ENCODE data around the gene DPP6.

Gene DPP6

DNA sequence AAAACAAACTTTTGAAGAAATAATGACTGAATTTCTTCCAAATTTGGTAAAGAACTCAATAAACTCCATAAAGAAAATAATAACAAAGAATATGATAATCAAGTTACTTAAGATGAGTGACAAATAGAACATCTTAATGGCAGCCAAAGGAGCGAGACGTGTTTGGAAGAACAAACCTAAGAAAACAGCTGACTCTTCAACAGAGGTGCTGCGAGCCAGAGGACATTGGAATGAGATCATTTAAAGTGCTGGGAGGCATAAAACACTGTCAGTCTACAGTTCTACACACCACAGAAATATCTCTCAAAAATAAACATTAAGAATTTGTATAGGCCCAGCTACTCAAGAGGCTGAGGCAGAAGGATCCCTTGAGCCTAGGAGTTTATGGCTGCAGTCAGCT, 507.3 kb downstream of the DPP6 start:
- ATAC-seq (ENCODE audit: low read depth) (no peak), DNase-seq (ENCODE audit: low spot score) (no peak)
- H3K36me3 ChIP-seq (ENCODE audit: low read depth): no peaks in the 10 kb centered on the region
- no peak overlapping the region for H3K27ac ChIP-seq (ENCODE audit: poor library complexity, severe bottlenecking)
- H3K4me1 ChIP-seq (ENCODE audit: insufficient read depth, poor library complexity, severe bottlenecking): no peaks in the 10 kb centered on the region
- H3K9me3 ChIP-seq (ENCODE audit: severe bottlenecking): peaks cover 5% of the 10 kb centered on the region
- no peaks in the 10 kb centered on the region for H3K27me3 ChIP-seq (ENCODE audit: insufficient read depth, poor library complexity, severe bottlenecking)
- no peak overlapping the region for H3K4me3 ChIP-seq (ENCODE audit: severe bottlenecking)
- TF ChIP-seq, protein P1, sequence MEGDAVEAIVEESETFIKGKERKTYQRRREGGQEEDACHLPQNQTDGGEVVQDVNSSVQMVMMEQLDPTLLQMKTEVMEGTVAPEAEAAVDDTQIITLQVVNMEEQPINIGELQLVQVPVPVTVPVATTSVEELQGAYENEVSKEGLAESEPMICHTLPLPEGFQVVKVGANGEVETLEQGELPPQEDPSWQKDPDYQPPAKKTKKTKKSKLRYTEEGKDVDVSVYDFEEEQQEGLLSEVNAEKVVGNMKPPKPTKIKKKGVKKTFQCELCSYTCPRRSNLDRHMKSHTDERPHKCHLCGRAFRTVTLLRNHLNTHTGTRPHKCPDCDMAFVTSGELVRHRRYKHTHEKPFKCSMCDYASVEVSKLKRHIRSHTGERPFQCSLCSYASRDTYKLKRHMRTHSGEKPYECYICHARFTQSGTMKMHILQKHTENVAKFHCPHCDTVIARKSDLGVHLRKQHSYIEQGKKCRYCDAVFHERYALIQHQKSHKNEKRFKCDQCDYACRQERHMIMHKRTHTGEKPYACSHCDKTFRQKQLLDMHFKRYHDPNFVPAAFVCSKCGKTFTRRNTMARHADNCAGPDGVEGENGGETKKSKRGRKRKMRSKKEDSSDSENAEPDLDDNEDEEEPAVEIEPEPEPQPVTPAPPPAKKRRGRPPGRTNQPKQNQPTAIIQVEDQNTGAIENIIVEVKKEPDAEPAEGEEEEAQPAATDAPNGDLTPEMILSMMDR (IDR thresholded peaks at IDR 0.05; ENCODE audit: poor library complexity, severe bottlenecking): no peak

DNA sequence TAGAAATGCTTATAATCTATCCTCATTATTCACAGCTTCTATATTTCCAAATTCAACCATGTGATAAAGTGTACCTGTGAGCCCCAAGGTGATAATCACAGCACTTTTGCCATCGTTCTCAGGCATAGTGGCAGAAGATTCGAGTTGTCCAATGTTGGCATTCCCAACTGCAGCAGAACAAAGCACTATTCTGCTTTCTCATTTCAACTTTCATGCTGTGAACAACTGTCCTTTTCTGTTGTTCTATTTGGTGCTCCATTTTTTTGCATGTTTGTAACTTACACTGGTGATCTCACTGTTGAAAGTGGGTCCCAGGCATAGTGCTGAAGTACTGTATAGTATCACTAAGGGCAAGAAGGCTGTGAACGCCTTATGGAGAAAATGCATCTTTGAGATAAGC, 512.5 kb downstream of the DPP6 start:
- no peaks in the 10 kb centered on the region for H3K4me1 ChIP-seq (ENCODE audit: insufficient read depth, poor library complexity, severe bottlenecking)
- no peak overlapping the region for H3K4me3 ChIP-seq (ENCODE audit: severe bottlenecking)
- ATAC-seq (ENCODE audit: low read depth) (no peak), DNase-seq (ENCODE audit: low spot score) (no peak)
- H3K9me3 ChIP-seq (ENCODE audit: severe bottlenecking): peaks cover 8% of the 10 kb centered on the region
- no peaks in the 10 kb centered on the region for H3K36me3 ChIP-seq (ENCODE audit: low read depth)
- H3K27me3 ChIP-seq (ENCODE audit: insufficient read depth, poor library complexity, severe bottlenecking): no peaks in the 10 kb centered on the region
- TF ChIP-seq, protein P1 (IDR thresholded peaks at IDR 0.05; ENCODE audit: poor library complexity, severe bottlenecking): no peak
- H3K27ac ChIP-seq (ENCODE audit: poor library complexity, severe bottlenecking): no peak overlapping the region

DNA sequence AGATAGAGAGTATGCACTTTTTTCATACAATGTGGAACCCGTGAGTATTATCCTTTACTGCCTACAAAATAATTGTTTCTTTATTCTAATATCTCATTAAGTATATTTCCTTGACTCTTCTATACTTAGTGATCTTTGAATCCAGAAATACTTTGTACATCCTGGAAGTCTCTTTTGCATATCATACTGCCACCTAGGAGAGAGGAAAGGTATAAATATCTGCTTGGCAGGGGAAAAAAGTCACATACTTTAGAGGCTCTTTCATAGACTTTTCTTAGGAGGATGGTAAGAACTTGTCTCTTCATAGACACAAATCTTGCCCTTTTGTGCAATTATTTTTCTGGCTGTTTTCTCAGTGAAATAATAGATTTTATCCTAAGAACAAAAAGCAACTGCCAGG, 514.7 kb downstream of the DPP6 start:
- H3K9me3 ChIP-seq (ENCODE audit: severe bottlenecking): peaks cover 6% of the 10 kb centered on the region
- no peak overlapping the region for H3K27ac ChIP-seq (ENCODE audit: poor library complexity, severe bottlenecking)
- no peaks in the 10 kb centered on the region for H3K27me3 ChIP-seq (ENCODE audit: insufficient read depth, poor library complexity, severe bottlenecking)
- ATAC-seq (ENCODE audit: low read depth) (no peak), DNase-seq (ENCODE audit: low spot score) (no peak)
- H3K36me3 ChIP-seq (ENCODE audit: low read depth): no peaks in the 10 kb centered on the region
- TF ChIP-seq, protein P1 (IDR thresholded peaks at IDR 0.05; ENCODE audit: poor library complexity, severe bottlenecking): no peak
- no peaks in the 10 kb centered on the region for H3K4me1 ChIP-seq (ENCODE audit: insufficient read depth, poor library complexity, severe bottlenecking)
- H3K4me3 ChIP-seq (ENCODE audit: severe bottlenecking): no peak overlapping the region

DNA sequence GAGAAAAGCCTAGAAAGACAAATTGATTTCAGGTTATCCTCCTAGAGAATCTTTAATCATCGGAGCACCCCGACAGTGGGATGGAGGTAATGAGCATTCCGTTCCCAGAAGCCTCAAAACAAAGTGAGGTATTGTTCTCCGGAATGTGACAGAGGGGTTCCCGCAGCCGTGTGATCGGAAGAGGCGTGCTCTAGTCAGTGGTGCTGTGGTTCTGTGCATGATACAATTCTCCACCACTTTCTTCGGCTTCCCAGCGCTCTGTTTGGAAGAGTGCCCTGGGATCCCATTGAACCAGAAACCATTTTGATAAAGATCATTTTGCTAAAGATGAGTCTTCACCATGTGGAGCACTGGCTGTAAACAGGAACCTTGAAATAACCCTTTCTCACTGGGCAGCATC, 516.1 kb downstream of the DPP6 start:
- no peaks in the 10 kb centered on the region for H3K27me3 ChIP-seq (ENCODE audit: insufficient read depth, poor library complexity, severe bottlenecking)
- no peak overlapping the region for H3K4me3 ChIP-seq (ENCODE audit: severe bottlenecking)
- TF ChIP-seq, protein P1 (IDR thresholded peaks at IDR 0.05; ENCODE audit: poor library complexity, severe bottlenecking): no peak
- H3K27ac ChIP-seq (ENCODE audit: poor library complexity, severe bottlenecking): no peak overlapping the region
- H3K4me1 ChIP-seq (ENCODE audit: insufficient read depth, poor library complexity, severe bottlenecking): no peaks in the 10 kb centered on the region
- H3K9me3 ChIP-seq (ENCODE audit: severe bottlenecking): peaks cover 6% of the 10 kb centered on the region
- H3K36me3 ChIP-seq (ENCODE audit: low read depth): no peaks in the 10 kb centered on the region
- ATAC-seq (ENCODE audit: low read depth) (no peak), DNase-seq (ENCODE audit: low spot score) (no peak)

DNA sequence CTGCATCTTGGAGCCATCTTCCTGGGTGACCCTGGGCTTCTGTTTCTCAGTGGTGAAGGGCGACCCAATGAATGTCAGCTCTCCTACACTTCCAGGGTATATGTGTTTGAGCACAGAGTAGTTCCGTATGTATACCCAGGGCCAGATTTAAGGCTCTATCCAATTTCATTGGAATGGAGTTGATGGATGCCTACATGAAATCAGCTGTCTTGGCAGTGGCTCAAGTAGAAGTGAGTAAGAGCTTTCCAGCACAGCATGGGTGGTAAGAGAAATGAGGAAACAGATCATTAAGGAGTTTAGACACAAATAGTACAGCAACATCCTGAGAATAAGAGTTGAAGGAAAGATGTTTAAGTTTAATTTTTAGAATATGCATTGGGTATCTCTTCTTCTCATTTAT, 517.7 kb downstream of the DPP6 start:
- no peak for DNase-seq (ENCODE audit: low spot score)
- Histone ChIP-seq H3K4me3 (ENCODE audit: severe bottlenecking) (no peak overlapping the region), H3K27ac (ENCODE audit: poor library complexity, severe bottlenecking) (no peak overlapping the region), H3K36me3 (ENCODE audit: low read depth) (no peaks in the 10 kb centered on the region), H3K27me3 (ENCODE audit: insufficient read depth, poor library complexity, severe bottlenecking) (no peaks in the 10 kb centered on the region), H3K4me1 (ENCODE audit: insufficient read depth, poor library complexity, severe bottlenecking) (no peaks in the 10 kb centered on the region), H3K9me3 (ENCODE audit: severe bottlenecking) (peaks cover 6% of the 10 kb centered on the region)
- TF ChIP-seq, protein P1 (IDR thresholded peaks at IDR 0.05; ENCODE audit: poor library complexity, severe bottlenecking): no peak
- no peak for ATAC-seq (ENCODE audit: low read depth)

All from RWPE2 (cell line).